Thoracic aorta (tissue), 2 donors: ENCODE data around the gene SSH2. TPM values are rescaled to one million over a fixed set of nuclear protein-coding genes. Genes with fewer than 3 reads are reported as not detected.
A peak's percentile ranks its signal among the peaks of the same experiment; 100 is the strongest.

Experiments
- ATAC-seq: fragments of 150-250 bp; one replicate; pipeline ENCODE4 v1.8.0; 2017; ENCODE audit warnings: low read depth; ENCODE audit not compliant: insufficient number of reproducible peaks, low FRiP score
- DNase-seq: peaks from one replicate; pipeline ENCODE4 v3.0.0-alpha.2; 2020; ENCODE audit warnings: low spot score
- H3K27ac ChIP-seq, 2 donors: fragments of 200-600 bp; sonication (generic); 1 replicate in 1 of 2; 2 replicates in 1 of 2; pipeline ENCODE4 v1.5.1; 2016; ENCODE audit warnings: mild to moderate bottlenecking in 2 of 2, moderate library complexity in 2 of 2
- H3K27me3 ChIP-seq: fragments of 200-600 bp; sonication (generic); replicated peaks from 2 replicates; pipeline ENCODE4 v1.6.0; 2016; ENCODE audit warnings: mild to moderate bottlenecking; ENCODE audit not compliant: insufficient read depth
- H3K36me3 ChIP-seq: fragments of 200-600 bp; sonication (generic); one replicate; pipeline ENCODE4 v1.5.1; 2016
- H3K4me1 ChIP-seq, 2 donors: fragments of 200-600 bp; sonication (generic); 1 replicate in 1 of 2; 2 replicates in 1 of 2; pipeline versions ENCODE4 v1.5.1 to v1.6.0; 2016; ENCODE audit warnings: low read depth in 2 of 2, mild to moderate bottlenecking in 1 of 2; ENCODE audit not compliant: control insufficient read depth in 1 of 2
- H3K4me3 ChIP-seq: fragments of 200-600 bp; sonication (generic); 2 replicates; pipeline ENCODE4 v1.5.1; 2016; ENCODE audit warnings: mild to moderate bottlenecking
- H3K9me3 ChIP-seq: fragments of 200-600 bp; sonication (generic); 2 replicates; pipeline ENCODE4 v1.5.1; 2016
- CTCF ChIP-seq: fragments of 200-600 bp; sonication (generic); IDR thresholded peaks from one replicate; pipeline ENCODE4 v1.5.1; 2019; ENCODE audit warnings: antibody characterized with exemption
- total RNA-seq, 2 donors: library from RNA; depleted of rRNA; stranded (reverse); fragments of >200 nt; gene quantifications; one replicate each; pipeline versions ENCODE4 v1.1.0 to v1.2.3, GENCODE V29; 2016

SSH2 gene
- total RNA-seq, 2 donors from 2014 or later, result 31.5 to 33.2 TPM

DNA sequence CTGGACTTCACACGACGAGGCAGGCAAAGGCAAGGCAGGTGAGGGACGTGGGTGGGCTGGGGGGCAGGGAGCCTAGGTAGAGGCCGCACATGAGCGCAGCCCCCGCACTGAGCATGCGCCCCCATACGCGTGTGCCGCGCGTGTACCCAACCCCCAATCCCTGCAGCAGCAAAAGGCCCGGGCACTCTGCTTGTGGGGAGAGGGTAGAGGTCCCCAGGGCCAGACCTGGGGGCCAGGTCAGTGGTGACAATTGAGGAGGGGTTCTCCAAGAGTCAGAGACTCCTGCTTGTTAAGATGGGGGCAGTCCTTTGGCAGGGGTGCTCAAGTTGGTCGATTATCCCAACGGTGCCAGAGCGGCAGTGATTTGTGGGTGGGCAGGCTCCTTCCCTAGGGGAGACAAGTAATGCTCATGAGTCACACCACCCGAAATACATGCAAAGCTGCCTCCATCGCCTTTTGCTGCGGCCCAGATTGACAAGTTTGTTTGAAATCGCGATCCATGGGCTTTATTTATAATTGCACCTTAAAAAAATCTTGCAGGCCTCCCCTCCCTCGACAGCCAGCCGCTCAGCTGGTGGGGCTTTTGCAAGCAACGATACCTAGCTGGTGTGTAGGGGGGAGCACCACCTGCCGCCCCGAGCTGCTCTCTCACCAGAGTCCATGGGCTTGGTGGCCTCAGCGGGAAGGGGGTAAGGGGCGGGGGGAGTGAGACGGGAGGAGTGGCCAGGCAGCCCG is 339.4 kb downstream of the SSH2 start:
- Histone ChIP-seq H3K27me3 (no peaks in the 10 kb centered on the region), H3K27ac (peak overlapping the region; percentile 67 to 84), H3K36me3 (no peaks in the 10 kb centered on the region), H3K4me1 (peaks cover 37 to 72% of the 10 kb centered on the region in 2 donors), H3K4me3 (peak overlapping the region; percentile 79), H3K9me3 (no peaks in the 10 kb centered on the region)
- ATAC-seq, result no peak
- no peak for TF ChIP-seq CTCF
- no peak for DNase-seq

GRCh38 chr17:29589524-29590410 is 340.3 kb downstream of the SSH2 start, which contains the start of gene GIT1:
Gene GIT1 (minus strand): TSS chr17:29589648. CDS start chr17:29589378, 270 bp downstream.
- no peak for TF ChIP-seq CTCF
- H3K36me3 ChIP-seq, result no peaks in the 10 kb centered on the region
- ATAC-seq, result peak; percentile 33
- H3K27ac ChIP-seq, result peak within 1 kb of the TSS; percentile 77 to 84
- H3K9me3 ChIP-seq, result no peaks in the 10 kb centered on the region
- H3K4me3 ChIP-seq, result peak within 1 kb of the TSS; percentile 79
- DNase-seq, result no peak
- peaks cover 37 to 75% of the 10 kb centered on the region in 2 donors for H3K4me1 ChIP-seq
- H3K27me3 ChIP-seq, result no peaks in the 10 kb centered on the region

DNA sequence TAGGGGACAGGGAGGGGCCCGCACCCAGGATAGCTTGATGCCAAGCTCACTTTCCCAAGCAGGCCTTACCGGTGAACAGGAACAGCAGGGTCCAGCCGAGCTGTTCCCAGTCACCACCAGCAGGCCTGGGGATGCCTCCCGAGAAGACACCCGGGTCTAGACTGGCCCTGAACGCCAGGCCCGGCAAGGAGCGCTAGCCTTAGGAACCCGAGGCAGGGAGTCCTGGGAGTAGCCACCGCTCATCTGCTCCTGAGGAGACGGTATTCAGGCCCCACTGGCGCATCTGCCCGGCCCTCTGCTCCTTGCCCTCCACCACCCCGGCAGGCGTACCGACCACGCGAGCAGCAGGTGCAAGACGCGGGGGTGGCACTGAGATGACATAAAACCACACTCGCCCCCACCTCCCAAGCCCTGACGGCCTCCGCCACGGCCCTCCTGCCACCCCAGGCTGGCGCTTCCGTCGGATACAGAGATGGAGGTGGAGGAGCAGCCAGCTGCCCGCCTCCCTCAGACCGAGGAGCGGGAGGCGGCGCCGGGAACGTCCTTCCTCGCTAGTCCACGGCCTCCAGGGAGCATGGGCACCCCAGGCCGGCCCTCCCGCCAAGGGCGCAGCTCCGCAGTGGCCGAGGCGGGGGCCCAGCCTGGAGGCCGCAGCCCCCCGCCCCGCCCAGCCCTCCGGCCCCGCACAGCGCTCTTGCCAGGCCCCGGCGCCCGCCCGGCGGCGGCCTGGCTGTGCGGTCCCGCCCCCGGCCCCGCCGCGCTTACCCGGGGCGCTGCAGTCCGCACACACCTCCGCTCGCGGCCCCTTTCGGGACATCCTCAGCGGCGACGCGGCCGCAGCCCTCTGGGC is 341.2 kb downstream of the SSH2 start:
- no peak for DNase-seq
- H3K9me3 ChIP-seq, result no peaks in the 10 kb centered on the region
- peaks cover 33 to 73% of the 10 kb centered on the region in 2 donors for H3K4me1 ChIP-seq
- H3K27ac ChIP-seq, result peak overlapping the region; percentile 57 to 77
- peak overlapping the region; percentile 78 for H3K4me3 ChIP-seq
- TF ChIP-seq CTCF, result no peak
- ATAC-seq, result no peak
- no peaks in the 10 kb centered on the region for H3K36me3 ChIP-seq
- H3K27me3 ChIP-seq, result no peaks in the 10 kb centered on the region

GRCh38 chr17:29588017-29588561 is 341.9 kb downstream of the SSH2 start:
- peaks cover 31 to 70% of the 10 kb centered on the region in 2 donors for H3K4me1 ChIP-seq
- ATAC-seq, result no peak

More at GRCh38 chr17:29588017-29588561, 341.9 kb downstream of the SSH2 start:
- Histone ChIP-seq H3K27ac (peak overlapping the region; percentile 57 to 77), H3K4me3 (peak overlapping the region; percentile 78), H3K27me3 (no peaks in the 10 kb centered on the region), H3K36me3 (no peaks in the 10 kb centered on the region), H3K9me3 (no peaks in the 10 kb centered on the region)
- no peak for TF ChIP-seq CTCF
- no peak for DNase-seq
